SHP77 (cell line): Measurements from ENCODE around the gene TTC21A.
A peak's percentile ranks its signal among the peaks of the same experiment; 100 is the strongest.
"Not testable (repeated sequence)": the region's sequence is repeated elsewhere in the genome, so short reads cannot be mapped to it uniquely, and the experiment has no call there.

Experiments used
- DNase-seq, 2 experiments: peaks; one replicate each; lab custom pipeline; 2025; lab: John Stamatoyannopoulos, UW

Gene TTC21A, protein sequence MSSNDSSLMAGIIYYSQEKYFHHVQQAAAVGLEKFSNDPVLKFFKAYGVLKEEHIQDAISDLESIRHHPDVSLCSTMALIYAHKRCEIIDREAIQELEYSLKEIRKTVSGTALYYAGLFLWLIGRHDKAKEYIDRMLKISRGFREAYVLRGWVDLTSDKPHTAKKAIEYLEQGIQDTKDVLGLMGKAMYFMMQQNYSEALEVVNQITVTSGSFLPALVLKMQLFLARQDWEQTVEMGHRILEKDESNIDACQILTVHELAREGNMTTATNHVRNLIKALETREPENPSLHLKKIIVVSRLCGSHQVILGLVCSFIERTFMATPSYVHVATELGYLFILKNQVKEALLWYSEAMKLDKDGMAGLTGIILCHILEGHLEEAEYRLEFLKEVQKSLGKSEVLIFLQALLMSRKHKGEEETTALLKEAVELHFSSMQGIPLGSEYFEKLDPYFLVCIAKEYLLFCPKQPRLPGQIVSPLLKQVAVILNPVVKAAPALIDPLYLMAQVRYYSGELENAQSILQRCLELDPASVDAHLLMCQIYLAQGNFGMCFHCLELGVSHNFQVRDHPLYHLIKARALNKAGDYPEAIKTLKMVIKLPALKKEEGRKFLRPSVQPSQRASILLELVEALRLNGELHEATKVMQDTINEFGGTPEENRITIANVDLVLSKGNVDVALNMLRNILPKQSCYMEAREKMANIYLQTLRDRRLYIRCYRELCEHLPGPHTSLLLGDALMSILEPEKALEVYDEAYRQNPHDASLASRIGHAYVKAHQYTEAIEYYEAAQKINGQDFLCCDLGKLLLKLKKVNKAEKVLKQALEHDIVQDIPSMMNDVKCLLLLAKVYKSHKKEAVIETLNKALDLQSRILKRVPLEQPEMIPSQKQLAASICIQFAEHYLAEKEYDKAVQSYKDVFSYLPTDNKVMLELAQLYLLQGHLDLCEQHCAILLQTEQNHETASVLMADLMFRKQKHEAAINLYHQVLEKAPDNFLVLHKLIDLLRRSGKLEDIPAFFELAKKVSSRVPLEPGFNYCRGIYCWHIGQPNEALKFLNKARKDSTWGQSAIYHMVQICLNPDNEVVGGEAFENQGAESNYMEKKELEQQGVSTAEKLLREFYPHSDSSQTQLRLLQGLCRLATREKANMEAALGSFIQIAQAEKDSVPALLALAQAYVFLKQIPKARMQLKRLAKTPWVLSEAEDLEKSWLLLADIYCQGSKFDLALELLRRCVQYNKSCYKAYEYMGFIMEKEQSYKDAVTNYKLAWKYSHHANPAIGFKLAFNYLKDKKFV (N-terminal part only)

GRCh38 chr3:39107388-39108199, at the start of gene TTC21A, which contains the start of gene GORASP1:
TTC21A (plus strand) TSS chr3:39107680; CDS start chr3:39107838, 158 bp downstream.
GORASP1 (minus strand) TSS chr3:39107627; CDS start chr3:39107541, 86 bp downstream.
- DNase-seq = peak; percentile 79 to 84

- DNase-seq = not testable (repeated sequence)
Measured at GRCh38 chr3:39061228-39061627, 46.3 kb upstream of the TTC21A start.

GRCh38 chr3:39062180-39062579, 45.3 kb upstream of the TTC21A start:
- DNase-seq = no peak

DNA sequence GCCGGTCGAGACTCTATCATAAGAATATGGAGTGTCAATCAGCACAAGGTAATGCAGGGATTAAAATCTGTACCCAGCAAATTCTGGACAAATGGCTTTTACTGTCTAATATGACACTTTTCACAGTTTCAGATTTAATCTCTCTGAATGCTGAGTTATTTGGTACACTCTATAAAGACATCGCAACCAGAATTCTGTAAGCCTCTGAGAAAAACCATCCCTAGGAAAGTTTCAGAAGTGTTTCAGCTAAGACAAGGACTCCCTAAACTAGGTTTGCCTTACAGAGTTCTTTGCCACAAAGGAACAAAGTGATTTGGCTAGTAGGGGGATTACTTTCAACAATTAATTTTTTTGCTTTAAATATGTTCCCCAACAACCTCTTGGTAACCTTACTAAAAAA, 44.3 kb upstream of the TTC21A start:
- DNase-seq = no peak

DNA sequence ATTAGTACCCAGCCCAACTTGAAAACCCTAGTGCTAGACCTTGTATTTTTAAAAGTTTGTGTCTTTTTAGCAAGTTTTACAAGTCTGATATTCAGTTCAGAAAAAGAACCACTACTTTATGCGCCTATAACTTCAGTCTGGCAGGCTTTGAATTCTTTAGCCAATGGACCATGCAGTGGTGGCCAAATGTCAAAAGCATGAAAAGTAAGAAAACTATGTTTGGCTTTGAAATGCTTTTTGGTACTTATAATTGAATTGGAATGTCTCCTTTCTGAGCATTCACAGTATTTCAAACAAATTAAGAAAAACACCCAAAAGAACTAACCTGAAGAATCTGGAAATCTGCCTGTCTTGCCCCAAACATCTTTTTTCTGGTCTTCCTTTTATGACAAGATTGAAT, 42.8 kb upstream of the TTC21A start:
- no peak for DNase-seq

DNA sequence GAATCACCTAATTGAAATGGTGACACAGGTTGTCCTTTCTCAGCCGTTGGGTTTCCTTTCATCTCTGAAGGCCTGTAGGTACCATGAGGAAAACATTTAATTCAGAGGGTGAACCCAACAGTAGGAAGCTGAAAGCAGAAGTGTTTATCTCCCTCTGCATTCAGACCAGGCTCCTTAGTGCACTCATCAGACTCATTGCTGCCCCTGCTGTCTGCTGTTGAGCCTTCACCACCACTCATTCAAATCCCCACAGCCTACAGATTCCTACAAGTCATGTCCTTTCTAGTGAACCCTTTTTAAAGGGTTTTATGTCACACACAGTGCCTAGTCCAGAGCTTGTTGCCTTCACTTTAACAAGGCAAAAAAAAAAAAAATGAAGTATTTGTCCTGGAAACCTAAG, 42.3 kb upstream of the TTC21A start:
- DNase-seq = peak; percentile 2 to 17

- DNase-seq = no peak
Measured at GRCh38 chr3:39067286-39067685, 40.2 kb upstream of the TTC21A start.

DNA sequence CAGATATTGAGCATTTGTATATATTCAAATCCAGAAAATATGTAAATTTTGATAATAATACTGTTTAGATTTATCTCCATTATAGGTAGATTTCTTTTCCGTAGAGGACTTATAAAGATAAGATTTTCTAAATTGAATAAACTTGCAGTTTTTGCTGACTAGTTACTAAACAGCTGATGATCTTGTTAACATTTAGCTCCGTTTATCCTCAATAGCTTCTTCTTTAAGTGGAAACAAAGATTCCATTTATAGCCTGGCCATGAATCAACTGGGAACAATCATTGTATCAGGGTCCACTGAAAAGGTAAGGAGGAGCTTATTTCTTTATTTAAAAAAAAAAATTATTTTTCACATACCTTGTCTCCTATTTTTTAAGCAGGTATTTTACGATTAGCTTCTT, 38.9 kb upstream of the TTC21A start:
- no peak for DNase-seq

DNA sequence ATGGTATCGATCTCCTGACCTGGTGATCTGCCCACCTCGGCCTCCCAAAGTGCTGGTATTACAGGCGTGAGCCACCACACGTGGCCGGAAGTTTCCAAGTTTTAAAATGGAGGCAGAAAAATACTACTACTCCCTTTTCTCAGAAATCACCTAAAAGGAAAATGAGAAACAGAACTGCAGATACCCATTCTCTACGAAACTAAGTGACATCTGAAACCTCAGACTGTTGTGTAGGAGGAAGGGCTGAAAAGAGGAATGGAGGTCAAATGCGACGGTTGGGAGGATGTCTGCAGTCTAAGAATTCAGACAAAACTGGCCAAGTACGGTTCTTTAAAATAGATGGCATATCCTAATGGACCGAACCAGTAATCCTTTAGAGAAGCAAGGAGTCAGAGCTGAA, 31.6 kb upstream of the TTC21A start:
- DNase-seq = no peak

- no peak for DNase-seq
Measured at GRCh38 chr3:39079530-39079929, 27.9 kb upstream of the TTC21A start.

DNA sequence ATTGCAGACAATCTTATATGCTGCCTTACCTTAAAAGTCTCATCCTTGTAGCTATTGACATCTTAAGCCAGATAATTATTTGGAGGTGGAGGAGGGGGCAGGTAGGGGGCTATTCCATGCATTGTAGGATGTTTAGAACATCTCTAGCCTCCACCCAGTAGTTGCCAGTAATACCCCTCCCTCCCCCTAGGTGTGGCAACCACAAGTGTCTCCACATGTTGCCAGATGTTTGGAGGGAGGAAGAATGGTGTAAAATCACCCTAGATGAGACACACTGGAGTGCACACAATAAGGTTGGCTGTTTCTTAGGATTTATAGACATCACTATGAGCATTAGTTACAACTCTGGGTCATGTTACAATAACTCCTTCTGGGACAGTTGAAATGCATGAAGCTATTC, 27.5 kb upstream of the TTC21A start:
- no peak for DNase-seq

DNA sequence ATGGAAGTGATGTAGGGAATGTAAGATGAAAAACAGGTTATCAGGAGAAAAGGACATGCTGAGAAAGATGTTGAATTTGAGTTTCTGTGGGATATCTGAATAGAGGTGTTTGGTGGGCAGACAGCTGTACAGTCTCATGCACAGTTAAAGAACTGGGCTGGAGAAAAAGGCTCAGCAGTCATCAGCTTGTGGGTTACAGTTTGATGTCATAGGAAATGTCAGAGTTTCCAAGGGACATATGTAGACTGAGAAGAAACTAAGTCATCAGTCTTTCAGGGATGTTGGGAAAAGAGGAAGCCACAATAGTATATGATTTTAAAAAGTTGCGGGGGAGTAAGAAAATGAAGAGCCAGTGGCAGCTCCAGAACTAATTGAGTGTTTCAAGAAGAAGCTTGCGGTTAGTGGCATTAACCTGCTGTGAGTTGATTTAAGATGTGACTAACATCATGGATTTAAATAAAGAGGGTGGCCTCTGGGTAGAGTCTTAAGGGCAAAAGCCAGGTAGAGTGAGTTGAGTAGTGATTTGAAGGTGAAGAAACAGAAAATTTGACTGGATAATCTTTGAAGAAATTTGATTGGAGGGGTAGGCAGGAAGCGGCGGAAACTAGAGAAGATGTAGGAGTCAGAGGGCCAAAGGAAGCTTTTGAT, 24.7 kb upstream of the TTC21A start:
- no peak for DNase-seq

DNA sequence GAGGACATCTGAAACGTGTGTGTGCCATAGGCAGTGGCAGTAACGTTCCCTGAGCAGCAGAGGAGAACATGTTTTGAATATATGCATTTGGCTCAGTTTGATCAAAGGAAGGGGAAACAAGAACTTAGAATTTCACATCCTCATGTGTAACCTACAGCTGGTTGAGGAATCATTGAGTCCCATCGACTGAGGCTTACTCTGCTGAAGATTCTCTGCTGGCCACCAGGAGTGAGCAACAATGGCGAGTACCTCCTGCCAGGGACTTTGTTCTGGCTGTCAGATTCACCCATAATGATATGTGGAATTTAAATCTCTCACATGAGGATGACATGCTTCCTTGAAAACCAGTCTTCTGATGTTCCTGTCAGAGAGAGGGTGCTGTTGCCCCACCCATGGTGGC, 21.3 kb upstream of the TTC21A start:
- no peak for DNase-seq

GRCh38 chr3:39088456-39088855, 19.0 kb upstream of the TTC21A start:
- no peak for DNase-seq

DNA sequence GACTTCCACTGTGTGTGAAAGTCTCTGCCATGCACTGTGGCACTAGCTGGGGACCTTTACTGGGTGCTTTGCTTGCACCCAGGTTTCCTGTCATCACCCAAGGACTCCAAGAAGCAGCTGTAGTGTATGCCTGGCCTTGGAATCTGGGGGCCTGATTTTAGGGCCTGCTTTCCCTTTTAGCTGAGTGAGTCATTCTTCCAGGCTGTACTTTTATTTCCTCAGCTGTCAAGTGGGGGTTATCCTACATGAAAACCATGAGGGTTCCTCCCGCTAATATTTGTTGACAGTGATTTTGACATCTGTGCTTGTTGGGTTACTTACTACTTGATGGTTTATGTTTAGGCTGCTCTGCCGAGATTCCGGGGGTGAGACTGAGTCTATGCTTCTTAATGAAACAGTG, 18.6 kb upstream of the TTC21A start:
- no peak for DNase-seq

DNA sequence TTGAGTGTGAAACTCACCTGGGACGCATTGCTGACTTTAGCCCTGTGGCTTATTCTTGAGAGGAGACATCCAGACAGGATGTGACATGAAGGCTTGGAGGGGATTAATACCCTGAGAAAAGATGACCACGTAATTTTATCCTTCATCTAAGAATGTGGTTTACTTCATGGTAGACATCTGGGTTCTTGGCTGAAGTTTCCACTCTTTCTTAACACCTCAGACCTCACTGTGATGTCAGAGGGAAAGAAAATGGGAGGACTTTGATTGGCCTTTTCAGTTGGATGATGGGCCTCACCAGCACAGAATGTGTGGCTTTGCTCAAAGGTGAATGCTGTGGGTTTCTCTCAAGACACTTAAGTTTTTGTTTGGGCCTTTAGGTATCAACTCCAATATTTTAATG, 16.6 kb upstream of the TTC21A start:
- no peak for DNase-seq

GRCh38 chr3:39094851-39095677, 12.4 kb upstream of the TTC21A start:
- no peak for DNase-seq

DNA sequence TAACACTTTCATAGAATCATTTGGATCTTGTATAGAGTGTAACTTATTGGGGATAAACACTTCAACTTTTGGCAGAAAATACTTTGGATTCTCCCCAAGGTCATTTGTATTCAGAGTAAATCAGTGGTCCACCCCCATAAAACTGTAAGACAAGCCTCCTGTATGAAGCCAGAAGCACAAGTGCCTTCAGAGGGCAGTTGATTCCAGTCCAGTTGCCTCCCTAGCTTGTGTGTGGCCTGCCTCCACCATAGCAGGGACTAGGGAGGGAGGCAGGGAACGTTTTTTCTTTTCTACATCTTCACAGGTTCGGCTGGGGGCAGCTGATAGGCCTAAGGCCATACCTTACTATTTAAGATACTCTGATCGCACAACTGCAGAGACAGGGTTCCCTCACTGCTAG, 11.7 kb upstream of the TTC21A start:
- DNase-seq = no peak

GRCh38 chr3:39096775-39097174, 10.7 kb upstream of the TTC21A start:
- DNase-seq = no peak
